SIG-M5 (cell line): Measurements from ENCODE around the gene YPEL5.
"Not testable (repeated sequence)": the region's sequence is repeated elsewhere in the genome, so short reads cannot be mapped to it uniquely, and the experiment has no call there.

Source experiments
- DNase-seq: peaks from one replicate; lab custom pipeline; 2025; lab: John Stamatoyannopoulos, UW

Gene YPEL5

DNA sequence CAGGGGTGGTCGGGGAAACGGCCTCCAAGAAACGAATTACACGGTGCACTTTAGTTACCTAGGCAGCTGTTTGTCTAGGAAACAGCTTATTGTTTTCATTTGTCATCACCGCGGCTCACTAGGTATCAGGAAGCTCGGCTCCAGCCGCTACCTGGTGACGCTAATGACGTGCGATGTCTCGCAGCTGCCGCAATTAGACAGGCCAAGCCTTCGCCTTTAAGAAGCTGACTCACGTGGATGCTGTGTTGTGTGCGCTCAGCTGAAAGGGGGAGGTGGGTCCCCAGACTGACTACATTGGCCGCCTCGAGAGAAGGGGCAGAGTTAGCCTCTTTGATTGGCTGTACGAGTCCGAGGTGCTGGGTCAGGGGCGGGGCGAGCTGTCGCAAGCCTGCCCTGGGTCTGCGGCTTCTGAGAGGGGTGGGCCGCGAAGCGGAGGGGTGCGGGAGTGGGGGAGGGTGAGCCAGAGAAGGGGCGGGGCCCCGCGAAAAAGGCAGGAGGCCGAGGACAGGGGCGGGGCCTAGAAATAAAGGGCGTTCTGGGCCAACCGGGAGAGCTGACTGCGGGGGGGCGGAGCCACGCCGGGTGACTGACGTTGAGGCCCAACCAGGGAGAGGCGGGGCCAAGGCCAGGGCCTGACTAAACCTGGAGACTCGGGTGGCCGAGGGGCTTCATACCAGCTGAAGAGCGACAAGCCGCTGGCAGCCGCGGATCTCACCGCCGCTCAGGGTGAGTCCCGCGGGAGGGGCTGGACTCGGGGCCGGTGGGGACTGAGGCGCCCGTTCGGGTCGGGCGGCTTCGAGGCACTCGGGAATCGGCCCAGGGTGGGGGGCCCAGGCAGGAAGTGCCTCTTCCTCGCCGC is at the start of gene YPEL5:
Gene YPEL5 (plus strand): TSS at position 671 of the 859 bp plus-strand sequence. CDS start 9,645 bp downstream, outside the sequence.
- peak; percentile 99 for DNase-seq

DNA sequence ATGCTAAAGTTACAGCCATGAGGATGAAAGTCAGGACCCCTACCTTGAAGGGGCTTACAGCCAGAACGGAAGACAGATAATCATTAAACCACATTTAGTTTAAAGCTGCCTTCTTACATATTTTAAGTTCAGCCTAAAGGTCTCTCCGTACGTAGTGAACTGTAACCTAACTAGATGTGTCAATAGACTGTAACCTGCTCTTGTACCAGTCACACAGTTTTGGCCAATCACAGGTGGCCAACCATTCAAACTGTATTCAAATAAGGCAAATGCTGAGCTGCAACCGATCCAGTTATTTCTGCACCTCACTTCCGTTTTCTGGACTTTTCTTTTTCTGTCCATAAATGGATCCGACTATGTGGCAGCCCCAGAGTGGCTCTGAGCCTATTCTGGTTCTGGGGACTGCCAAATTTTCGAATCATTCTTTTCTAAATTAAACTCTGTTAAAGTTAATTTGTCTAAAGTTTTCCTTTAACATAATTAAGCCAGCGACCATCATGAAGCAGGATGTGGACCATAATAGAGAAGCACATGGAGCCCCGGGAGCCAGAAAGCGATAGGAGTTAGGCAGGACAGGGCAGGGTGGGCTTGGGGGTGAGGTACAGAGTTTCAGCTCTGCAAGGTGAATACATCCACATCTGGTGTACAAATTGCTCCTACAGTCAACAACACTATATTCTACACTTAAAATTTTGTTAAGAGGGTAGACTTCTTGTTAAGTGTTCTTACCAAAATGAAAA is 48.4 kb upstream of the YPEL5 start:
- DNase-seq: no peak

DNA sequence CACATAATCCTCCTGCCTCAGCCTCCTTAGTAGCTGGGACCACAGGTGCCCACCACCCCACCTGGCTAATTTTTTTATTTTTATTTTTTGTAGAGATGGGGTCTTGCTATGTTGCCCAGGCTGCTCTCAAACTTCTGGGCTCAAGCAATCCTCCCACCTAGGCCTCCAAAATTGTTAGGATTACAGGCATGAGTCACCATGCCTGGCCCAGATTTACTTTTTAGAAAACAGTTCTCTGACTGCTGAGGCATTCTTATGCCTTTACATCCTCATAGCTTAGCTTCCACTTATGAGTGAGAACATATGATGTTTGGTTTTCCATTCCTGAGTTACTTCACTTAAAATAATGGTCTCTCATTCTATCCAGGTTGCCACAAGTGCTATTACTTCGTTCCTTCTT is 47.4 kb upstream of the YPEL5 start:
- DNase-seq: not testable (repeated sequence)

DNA sequence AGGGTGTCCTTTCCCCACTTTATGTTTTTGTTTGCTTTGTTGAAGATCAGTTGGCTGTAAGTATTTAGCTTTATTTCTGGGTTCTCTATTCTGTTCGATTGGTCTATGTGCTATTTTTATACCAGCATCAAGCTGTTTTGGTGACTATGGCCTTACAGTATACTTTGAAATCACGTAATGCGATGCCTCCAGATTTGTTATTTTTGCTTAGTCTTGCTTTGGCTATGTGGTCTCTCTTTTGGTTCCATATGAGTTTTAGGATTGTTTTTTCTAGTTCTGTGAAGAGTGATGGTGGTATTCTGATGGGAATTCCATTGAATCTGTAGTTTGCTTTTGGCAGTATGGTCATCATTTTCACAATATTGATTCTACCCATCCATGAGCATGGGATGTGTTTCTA is 46.1 kb upstream of the YPEL5 start:
- not testable (repeated sequence) for DNase-seq

DNA sequence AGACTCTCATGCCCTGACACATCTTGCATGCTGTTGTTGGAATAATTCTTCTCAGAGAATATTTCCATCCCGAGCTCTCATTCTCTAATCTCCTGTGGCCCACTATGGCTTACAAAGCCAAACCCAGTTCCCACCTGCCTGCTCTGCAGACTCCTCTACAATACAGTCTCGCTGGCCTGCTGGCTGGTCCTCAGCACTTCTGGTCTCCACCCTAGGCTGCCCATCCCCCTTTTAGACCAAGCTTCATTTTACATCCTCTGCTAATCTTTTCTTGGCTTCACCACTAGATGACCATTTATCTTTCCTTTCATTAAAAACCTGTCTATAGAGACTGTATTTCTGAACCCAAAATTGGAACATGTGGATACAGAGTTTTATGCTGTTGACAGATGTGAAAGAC is 42.5 kb upstream of the YPEL5 start:
- no peak for DNase-seq

DNA sequence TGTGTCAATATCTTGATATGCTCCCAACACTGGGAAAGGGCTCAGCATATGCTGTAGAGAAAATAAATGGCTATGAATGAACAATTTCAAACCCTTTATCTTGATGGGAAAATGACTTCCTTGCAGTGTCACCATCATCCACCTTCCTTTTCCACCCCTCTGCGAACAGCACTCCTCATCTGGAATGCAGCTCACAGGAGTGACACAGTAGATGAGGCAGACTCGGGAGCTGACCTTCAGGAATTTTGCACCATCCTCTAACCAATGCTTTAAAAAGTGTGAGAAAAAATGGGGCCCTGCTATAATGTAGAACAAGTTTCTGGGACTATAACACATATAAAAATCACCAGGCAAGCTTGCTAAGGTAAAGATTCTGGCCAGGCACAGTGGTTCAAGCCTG is 41.3 kb upstream of the YPEL5 start:
- DNase-seq: no peak

DNA sequence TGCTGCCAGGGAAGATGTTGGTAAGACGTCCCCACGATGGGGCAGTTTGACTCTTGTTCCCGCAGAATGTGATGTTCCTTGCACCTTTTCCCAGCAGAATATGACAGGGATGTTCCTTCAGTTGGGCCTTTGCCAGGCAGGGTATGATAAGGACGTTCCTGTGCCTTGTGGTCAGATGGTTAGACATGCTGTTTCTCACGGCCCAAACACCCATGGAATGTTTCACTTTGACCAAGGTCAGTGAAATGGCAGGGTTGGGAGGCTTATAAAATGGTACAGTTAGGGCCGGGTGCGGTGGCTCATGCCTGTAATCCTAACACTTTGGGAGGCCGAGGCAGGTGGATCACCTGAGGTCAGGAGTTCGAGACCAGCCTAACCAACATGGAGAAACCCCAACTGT is 40.3 kb upstream of the YPEL5 start:
- no peak for DNase-seq

DNA sequence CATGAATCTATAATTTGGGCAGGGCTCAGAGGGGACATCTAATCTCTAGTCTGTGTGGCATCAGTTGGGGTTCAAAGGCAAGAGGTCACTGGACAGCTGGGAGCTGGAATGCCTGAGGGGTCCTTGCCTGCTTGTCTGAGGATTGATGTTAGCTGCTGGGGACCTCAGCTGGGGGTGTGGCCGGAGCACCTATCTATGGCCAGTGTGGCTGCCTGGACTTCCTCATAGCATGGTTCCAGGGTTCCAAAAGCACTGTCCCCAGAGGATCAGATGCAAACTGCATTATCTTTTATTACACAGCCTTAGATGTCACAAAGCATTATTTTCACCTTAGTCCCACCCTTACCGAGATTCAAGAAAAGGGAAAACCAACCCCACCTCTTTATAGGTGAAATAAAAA is 38.6 kb upstream of the YPEL5 start:
- no peak for DNase-seq

DNA sequence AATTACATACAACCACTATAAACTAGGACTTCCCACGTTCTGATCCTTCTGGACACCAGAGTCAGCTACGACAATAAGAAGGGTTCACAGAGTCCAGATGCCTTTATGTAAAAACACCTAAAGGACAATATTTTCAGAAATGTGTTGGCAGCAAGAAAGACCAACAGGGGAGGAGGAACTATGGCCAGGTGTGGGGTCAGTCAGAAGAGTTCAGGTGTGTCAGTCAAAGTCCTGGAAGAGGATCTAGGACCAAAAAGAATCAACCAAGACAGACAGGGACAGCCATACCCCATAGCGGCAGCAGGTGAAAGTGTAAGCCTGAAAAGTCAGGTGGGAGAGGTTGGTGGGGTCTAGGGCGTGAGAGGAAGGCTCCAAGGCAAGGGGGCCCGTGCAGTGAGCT is 38.0 kb upstream of the YPEL5 start:
- no peak for DNase-seq

DNA sequence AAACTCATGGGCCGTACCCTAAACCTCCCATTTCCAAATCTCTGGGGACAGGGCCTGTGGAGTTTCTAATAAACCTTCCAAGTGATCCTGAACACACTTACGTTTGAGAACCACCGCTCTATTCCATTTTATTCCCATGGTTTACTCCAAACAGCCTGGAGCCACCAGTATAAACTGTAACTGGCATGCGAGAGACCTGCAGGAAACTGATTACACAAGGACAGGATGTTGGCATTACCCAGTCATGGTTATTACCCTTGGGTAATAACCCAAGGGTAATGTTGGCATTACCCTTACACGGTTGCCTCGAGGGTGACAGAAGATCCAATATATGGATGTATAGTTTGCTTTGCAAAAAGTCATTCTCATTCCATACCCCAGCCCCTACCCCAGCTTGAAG is 37.0 kb upstream of the YPEL5 start:
- DNase-seq: no peak

DNA sequence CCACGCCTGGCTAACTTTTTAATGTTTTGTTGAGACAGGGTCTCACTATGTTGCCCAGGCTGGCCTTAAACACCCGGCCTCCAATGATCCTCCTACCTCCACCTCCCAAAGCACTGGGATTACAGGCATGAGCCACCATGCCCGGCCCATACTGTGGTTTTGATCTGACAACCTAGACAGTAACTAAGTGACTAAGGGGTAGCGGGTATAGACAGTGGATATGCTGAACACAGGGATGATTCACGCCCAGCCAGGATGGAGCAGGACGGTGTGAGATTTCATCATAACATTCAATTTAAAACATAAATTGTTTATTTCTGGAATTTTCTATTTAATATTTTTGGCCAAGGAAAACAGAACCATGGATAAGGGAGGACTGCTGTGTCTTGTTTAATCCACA is 36.0 kb upstream of the YPEL5 start:
- DNase-seq: no peak

DNA sequence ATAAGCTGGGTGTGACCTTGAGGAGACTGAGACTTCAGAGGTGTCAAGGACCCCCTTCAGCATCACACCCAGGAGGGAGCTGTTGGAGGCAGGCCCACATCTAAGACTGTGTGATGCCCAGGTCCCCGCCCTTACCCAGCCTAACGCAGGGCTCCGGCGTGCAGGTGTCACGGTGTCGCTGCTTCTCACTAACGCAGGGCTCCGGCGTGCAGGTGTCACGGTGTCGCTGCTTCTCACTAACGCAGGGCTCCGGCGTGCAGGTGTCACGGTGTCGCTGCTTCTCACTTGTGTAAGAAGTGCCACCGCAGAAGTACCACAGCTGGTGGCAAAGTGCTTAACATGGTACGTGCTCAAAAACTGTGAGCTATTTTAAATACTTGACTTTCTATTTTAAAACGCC is 35.6 kb upstream of the YPEL5 start:
- DNase-seq: not testable (repeated sequence)

DNA sequence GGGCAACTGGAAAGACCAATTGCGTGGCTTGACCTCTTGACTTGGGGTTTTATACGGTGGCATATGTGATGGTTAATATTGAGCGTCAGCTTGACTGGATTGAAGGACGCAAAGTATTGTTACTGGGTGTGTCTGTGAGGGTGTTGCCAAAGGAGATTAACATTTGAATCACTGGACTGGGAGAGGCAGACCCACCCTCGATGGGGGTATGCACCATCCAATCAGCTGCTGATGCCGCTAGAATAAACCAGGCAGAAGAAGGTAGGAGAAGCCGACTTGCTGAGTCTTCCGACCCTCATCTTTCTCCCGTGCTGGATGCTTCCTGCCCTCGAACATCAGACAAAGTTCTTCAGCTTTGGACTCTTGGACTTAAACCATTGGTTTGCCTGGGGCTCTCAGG is 34.2 kb upstream of the YPEL5 start:
- no peak for DNase-seq

DNA sequence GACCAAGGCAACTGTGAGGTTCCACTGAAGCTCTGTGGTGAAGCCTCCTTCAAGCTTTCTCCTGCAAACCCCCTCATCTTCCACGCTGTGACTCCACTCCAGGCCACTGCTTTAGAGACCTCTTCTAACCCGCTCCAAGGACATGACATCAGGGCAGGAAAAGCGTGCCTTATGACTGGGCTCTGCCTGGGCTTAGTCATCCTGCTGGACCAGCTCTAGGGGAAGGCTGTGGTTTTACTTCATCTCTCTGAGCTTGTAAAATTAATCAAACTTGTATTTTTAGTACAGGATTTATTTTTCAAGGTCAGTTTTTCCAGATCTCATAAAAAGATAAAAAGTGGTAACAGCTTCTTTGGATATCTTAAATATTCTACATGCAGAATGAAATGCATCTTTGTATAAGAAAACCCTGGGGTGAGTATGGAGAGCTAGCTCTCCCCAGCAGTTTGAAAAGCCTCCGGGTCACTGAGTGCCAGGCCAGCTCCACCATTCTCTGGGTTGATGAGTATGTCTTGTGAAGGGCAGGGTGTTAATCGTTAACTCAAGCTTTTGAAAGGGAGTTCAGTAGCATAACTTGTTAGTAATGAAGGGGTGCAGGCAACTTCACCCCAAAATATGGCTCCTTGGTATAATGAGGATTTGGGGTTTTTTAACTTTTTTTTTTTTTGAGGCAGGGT is 33.1 kb upstream of the YPEL5 start:
- no peak for DNase-seq

DNA sequence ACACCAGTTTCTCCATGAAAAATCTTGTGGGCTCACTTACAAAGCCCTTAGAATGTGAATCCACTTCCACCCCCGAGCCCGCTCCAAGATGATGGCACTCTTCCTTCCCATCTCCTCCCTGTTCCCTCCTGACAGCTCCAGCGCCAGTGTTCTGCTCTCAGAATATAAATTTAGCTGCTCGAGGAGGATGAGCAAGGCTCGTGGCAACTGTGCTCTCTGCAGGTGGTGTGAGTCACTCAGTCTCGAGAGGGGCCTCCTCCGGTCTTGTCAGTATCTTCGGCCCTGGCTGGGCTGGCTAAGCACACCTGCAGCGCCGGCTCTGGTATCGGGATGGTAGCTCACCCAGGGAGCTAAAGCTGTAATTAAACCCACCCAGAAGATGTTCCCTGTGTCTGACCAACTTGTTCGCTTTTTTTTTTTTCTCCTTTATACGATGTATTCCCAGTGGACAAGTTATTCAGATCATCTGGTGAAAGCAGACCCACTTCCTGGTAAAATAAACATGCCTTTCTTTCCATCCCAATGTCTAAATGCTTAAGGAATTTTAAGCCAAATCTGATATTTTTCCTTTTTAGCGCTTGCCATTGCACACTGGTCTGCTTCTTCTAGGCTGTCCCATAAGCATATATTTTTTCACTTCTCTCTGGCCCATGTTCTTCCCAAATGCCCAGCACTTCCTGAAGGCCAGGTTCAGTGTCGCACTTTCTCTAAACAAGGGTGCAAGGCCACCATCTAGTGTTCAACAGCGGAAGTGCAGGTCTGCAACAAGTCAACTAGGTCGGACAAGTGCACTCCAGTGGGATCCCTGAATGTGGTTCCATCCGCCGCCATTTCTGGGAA is 31.4 kb upstream of the YPEL5 start:
- DNase-seq: no peak

DNA sequence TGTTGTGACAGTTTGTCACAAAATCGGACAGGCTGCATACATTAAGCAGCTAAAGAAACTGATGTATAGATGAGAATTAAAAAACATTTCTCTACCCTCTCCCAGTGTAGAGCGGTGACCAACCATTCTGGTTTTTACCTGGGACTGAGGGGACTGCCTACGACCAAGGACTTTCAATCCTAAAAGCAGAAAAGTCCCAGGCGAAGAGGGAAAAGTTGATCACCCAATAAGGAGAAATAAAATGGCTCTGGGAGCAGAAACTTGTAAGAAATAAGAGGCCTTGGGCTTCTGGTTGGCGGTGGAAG is 30.9 kb upstream of the YPEL5 start:
- no peak for DNase-seq

DNA sequence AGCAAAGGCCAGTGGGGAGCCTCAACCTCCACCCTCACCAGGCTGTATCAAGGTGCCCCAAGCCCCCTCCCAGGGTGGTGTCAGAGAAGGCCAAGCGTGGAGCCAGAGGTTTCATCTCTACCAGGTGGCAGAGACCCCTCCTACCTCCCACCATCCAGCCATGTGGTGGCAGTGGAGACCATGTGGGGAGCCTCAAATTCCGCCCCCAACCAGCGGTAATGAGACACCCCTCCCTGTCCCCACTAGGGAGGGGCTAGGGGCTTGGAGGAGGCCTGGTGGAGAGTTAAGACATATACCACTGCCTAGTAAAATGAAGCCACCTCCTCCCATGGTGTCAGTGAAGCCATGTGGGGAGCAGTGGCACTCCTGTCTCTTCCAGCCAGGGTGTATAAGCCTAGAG is 24.4 kb upstream of the YPEL5 start:
- no peak for DNase-seq

DNA sequence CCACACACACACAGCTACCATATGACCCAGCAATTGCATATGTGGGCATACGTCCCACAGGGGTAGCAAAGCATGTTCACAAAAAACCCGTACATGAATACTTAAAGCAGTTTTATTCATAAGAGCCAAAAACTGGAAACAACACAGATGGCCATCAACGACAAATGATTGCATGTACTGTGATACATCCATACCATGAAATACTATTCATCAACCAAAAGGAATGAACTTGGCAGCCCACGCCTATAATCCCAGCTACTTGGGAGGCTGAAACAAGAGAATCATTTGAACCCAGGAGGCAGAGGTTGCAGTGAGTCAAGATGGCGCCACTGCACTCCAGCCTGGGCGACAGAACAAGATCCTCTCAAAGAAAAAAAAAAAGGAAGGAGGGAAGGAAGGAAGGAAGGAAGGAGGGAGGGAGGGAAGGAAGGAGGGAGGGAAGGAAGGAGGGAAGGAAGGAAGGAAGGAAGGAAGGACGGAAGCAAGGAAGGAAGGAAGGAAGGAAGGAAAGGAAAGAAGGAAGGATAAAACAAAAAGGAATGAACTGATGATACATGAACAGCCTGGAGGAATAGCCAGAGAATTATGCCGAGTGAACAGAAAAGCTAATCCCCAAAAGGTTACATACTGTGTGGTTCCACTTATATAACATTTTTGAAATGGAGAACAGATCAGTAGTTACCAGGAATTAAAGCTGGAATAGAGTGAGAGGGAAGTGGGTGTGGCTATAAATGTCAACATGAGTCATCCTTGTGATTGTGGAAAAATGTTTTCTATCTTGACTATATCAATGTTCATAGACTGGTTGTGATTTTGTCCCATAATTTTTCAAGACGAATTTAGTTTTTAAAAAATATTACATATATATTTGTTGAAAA is 19.6 kb upstream of the YPEL5 start:
- DNase-seq: no peak

DNA sequence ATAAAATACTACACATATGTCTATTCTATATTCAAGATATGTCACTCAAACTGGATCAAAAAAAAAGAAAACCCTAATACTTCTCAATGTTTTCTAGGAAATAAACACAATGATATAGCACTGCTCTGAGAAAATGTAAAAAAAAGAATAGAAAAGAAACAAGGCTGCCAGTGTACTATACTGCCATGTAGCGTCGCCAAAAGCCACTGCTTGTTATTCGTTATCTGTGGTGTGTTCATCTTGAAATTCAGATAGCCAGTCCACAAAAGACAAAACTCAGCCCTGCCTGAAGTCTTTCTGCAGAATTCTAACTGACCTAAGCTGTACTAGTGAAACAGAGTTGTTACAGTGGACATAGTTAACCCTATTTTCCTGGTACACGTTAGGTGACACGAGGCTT is 12.2 kb upstream of the YPEL5 start:
- no peak for DNase-seq

DNA sequence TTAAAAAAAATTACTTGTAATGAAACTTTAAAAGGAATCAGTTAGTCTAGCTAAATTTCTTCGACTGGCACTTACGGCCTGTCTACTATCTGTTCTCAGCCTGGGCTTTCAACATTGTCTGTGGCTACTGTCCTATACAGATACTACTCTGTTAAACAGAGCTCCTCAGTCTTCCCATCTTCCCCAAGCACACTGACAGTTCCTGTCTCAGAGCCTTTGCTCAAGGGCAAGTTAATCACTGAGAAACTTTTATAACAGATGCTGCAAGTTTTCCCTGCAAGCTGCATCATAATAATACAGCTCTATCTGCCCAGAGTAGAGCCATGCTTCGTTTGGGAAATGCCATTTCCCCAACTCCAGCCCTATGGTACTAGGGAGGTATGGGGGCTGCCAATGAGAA is 11.3 kb upstream of the YPEL5 start:
- no peak for DNase-seq

DNA sequence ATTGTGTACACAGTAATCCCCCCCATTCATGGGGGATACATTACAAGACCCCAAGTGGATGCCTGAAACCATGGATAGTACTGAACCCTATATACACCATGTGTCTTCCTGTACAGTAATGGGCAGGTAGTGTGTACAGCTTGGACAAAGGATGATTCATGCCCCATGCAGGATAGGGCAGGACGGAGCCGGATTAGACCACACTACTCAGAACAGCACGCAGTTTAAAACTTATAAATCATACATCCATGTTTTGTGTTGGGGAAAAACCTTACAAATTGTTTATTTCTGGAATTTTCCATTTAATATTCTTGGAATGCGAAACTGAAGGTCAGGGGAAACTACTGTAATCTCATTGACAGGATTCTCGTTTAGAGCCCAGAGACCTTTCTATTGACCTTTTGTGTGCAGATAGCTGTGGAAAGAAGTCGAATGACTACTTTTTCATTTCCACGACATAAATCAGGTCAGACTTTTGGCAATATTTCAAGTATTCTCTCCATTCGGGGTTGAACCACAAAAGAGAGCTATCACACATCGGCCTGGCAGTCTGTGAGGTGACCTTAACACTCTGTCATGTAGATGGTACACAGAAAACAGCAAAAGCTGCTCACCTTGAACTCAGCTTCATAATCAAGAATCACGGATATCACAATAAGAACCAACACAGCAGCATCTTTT is 9.9 kb upstream of the YPEL5 start:
- no peak for DNase-seq
